HCT116 (cell line): ENCODE data around the gene LCNL1.

Experiments used
- ATF3 ChIP-seq: IDR thresholded peaks from 2 replicates; pipeline ENCODE4 v1.6.1; 2012
- CEBPB ChIP-seq: IDR thresholded peaks from 2 replicates; pipeline ENCODE4 v1.6.1; 2012; ENCODE audit warnings: low read depth
- CTCF ChIP-seq, 3 experiments: fragments of 200-600 bp in 1 of 3; sonication (generic) in 1 of 3; IDR thresholded peaks in 2 of 3; conservative IDR thresholded peaks in 1 of 3; 2 replicates each; pipeline ENCODE4 v1.5.1; 2012 to 2017; ENCODE audit warnings: low read depth in 2 of 3, low read length in 2 of 3, antibody characterized with exemption in 1 of 3, borderline replicate concordance in 1 of 3, control low read depth in 1 of 3, mild to moderate bottlenecking in 1 of 3, mixed read lengths in 1 of 3, mixed run types in 1 of 3, moderate library complexity in 1 of 3; ENCODE audit not compliant: insufficient read depth in 1 of 3
- EGR1 ChIP-seq: IDR thresholded peaks from 2 replicates; pipeline ENCODE4 v1.6.1; 2012; ENCODE audit warnings: low read depth
- EZH2 ChIP-seq: fragments of 200-600 bp; sonication (generic); IDR thresholded peaks from 2 replicates; pipeline ENCODE4 v1.6.1; 2017; ENCODE audit warnings: antibody characterized with exemption, mixed run types
- JUND ChIP-seq: IDR thresholded peaks from 2 replicates; pipeline ENCODE4 v1.6.1; 2012
- MAX ChIP-seq: IDR thresholded peaks from 2 replicates; pipeline ENCODE4 v1.6.1; 2012
- POLR2A ChIP-seq: IDR thresholded peaks from 2 replicates; pipeline ENCODE4 v1.7.0; 2011; ENCODE audit warnings: borderline replicate concordance; ENCODE audit not compliant: insufficient read depth, insufficient read length; ENCODE audit errors: extremely low read depth
- POLR2AphosphoS5 ChIP-seq: IDR thresholded peaks from 2 replicates; pipeline ENCODE4 v1.6.1; 2011; ENCODE audit warnings: mild to moderate bottlenecking, low read depth, low read length, moderate library complexity
- REST ChIP-seq: IDR thresholded peaks from 2 replicates; pipeline ENCODE4 v1.6.1; 2012; ENCODE audit warnings: low read depth
- TCF7L2 ChIP-seq: IDR thresholded peaks from 2 replicates; pipeline ENCODE4 v1.7.0; 2011; ENCODE audit warnings: borderline replicate concordance, inconsistent platforms; ENCODE audit not compliant: insufficient read depth, insufficient read length; ENCODE audit errors: extremely low read depth
- YY1 ChIP-seq: IDR thresholded peaks from 2 replicates; pipeline ENCODE4 v1.6.1; 2011; ENCODE audit warnings: low read length, low read depth, moderate library complexity, mild to moderate bottlenecking; ENCODE audit not compliant: insufficient replicate concordance; ENCODE audit errors: extremely low read depth

- TF ChIP-seq EZH2: no peak
- no peak for TF ChIP-seq POLR2A
- no peak for TF ChIP-seq ATF3
- TF ChIP-seq CTCF (IDR thresholded peaks at IDR 0.05 in 2 of 3, conservative IDR thresholded peaks at IDR 0.05 in 1 of 3; ENCODE audit: borderline replicate concordance in 1 of 3, insufficient read depth in 1 of 3, low read depth in 2 of 3, low read length in 2 of 3): no peak
- no peak for TF ChIP-seq TCF7L2
- TF ChIP-seq JUND: no peak
- TF ChIP-seq YY1: no peak
- TF ChIP-seq POLR2AphosphoS5: no peak
- TF ChIP-seq MAX: no peak
- TF ChIP-seq CEBPB: no peak
- no peak for TF ChIP-seq EGR1
- no peak for TF ChIP-seq REST
Observed at GRCh38 chr9:136973618-136974617, 8.9 kb upstream of the LCNL1 start.
